Esophagus muscularis mucosa (tissue), 4 donors: ENCODE data around the gene ACER3.

Source experiments
- CTCF ChIP-seq, 3 experiments: fragments of 200-600 bp in 2 of 3; fragments of 450-650 bp in 1 of 3; sonication (generic) in 2 of 3; IDR thresholded peaks; one replicate each; pipeline ENCODE4 v1.5.1; 2017 to 2019; ENCODE audit warnings: antibody characterized with exemption in 3 of 3, mild to moderate bottlenecking in 2 of 3, moderate library complexity in 1 of 3
- EP300 ChIP-seq: sonication (generic); formaldehyde crosslinking; IDR thresholded peaks from one replicate; pipeline ENCODE4 v1.6.1; 2017; ENCODE audit warnings: antibody characterized with exemption
- POLR2A ChIP-seq: fragments of 450-650 bp; IDR thresholded peaks from one replicate; pipeline ENCODE4 v1.6.1; 2017; ENCODE audit warnings: antibody characterized with exemption, moderate library complexity, mild to moderate bottlenecking, low read depth

DNA sequence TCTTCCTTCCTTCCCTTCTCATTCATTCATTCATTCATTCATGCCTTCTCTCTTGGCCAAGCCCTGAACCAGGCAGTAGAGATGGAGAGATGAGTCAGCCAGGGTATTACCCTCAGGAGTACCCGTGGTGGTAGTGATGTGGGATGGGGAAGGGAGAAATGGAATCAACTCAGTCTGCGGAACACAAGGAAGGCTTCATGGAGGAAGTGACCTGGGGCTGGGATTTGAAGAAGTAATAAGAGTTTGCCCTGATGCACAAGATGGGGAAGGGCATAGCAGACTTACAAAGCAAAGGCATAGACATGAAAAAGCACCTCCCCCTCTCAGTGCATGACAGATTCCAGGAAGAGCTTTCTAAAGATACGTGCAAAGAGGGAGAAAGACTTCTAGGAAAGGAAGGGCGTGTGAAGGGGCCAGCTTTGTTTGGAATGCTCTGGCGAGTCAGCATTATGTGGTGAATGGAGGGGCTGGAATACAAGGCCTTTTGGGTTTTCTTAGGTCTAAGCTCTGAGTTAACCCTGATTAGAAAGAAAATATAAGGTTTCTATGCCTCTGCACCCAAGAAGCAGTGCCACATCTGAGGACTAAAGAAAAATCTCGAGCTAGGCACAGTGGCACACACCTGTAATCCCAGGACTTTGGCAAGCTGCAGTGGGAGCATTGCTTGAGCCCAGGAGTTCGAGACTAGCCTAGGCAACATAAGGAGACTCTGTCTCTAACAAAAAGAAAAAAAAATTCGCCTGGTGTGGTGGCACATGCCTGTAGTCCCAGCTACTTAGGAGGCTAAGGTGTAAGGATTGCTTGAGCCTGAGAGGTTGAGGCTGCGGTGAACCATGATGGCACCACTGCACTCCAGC, 36.4 kb upstream of the ACER3 start:
- TF ChIP-seq CTCF (IDR thresholded peaks at IDR 0.05) = no peak
- no peak for TF ChIP-seq POLR2A
- TF ChIP-seq EP300 = peak; percentile 7
